BLaER1 treated with 17β-estradiol and CSF1 and Interleukin-3, amounts not matched to agents 10 nM and 100 nM (cell line): ENCODE measurements around the gene TMEM217.

Source experiments
- H3K27ac ChIP-seq, 11 experiments: shearing (Covaris generic); formaldehyde crosslinking; 2 replicates each; pipeline ENCODE4 v1.8.1; 2022
- H3K27me3 ChIP-seq, 11 experiments: shearing (Covaris generic); formaldehyde crosslinking; 2 replicates each; pipeline ENCODE4 v1.8.1; 2022
- H3K36me3 ChIP-seq, 11 experiments: shearing (Covaris generic); formaldehyde crosslinking; 2 replicates each; pipeline ENCODE4 v1.8.1; 2022
- H3K4me1 ChIP-seq, 10 experiments: shearing (Covaris generic); formaldehyde crosslinking; 2 replicates each; pipeline ENCODE4 v1.8.1; 2022
- H3K4me2 ChIP-seq, 11 experiments: shearing (Covaris generic); formaldehyde crosslinking; 2 replicates each; pipeline ENCODE4 v1.8.1; 2022
- H3K4me3 ChIP-seq, 10 experiments: shearing (Covaris generic); formaldehyde crosslinking; 2 replicates each; pipeline ENCODE4 v1.8.1; 2022
- H3K9ac ChIP-seq, 11 experiments: shearing (Covaris generic); formaldehyde crosslinking; 2 replicates each; pipeline ENCODE4 v1.8.1; 2022
- H3K9me3 ChIP-seq, 11 experiments: shearing (Covaris generic); formaldehyde crosslinking; replicated peaks in 1 of 11; 2 replicates each; pipeline ENCODE4 v1.8.1; 2022
- H4K20me1 ChIP-seq, 11 experiments: shearing (Covaris generic); formaldehyde crosslinking; 2 replicates each; pipeline ENCODE4 v1.8.1; 2022
- Cebpa-rat ChIP-seq, 11 experiments: shearing (Covaris generic); IDR thresholded peaks; 2 replicates each; pipeline ENCODE4 v1.8.1; 2022

TMEM217 gene

GRCh38 chr6:37174196-37174514 lies 83.8 kb downstream of the TMEM217 start:
- Histone ChIP-seq H3K36me3 (peaks cover 26 to 66% (median 54%) of the 10 kb centered on the region in 11 experiments), H3K9ac (peak overlapping the region; percentile 89 to 99 (median 95); a peak in 19 of 22 replicates), H3K9me3 (peaks cover 0 to 11% (median 0%) of the 10 kb centered on the region in 11 experiments; a peak in 3 of 22 replicates), H4K20me1 (peaks cover 0 to 29% (median 18%) of the 10 kb centered on the region in 11 experiments; a peak in 14 of 22 replicates), H3K27ac (peak overlapping the region; percentile 64 to 97 (median 91)), H3K4me2 (peak overlapping the region in 10 of 11 experiments; percentile 92 to 99 (median 95); a peak in 20 of 22 replicates), H3K4me3 (peak overlapping the region in 8 of 10 experiments; percentile 84 to 99 (median 97); a peak in 13 of 20 replicates), H3K4me1 (peaks cover 44 to 71% (median 68%) of the 10 kb centered on the region in 10 experiments), H3K27me3 (peaks cover 0 to 16% (median 6%) of the 10 kb centered on the region in 11 experiments; a peak in 10 of 22 replicates)
- TF ChIP-seq Cebpa-rat (IDR thresholded peaks at IDR 0.05), result no peak

- Histone ChIP-seq H4K20me1 (peaks cover 0 to 29% (median 18%) of the 10 kb centered on the region in 11 experiments; a peak in 14 of 22 replicates), H3K9ac (peak overlapping the region; percentile 89 to 99 (median 95); a peak in 21 of 22 replicates), H3K4me1 (peaks cover 43 to 76% (median 70%) of the 10 kb centered on the region in 10 experiments), H3K4me2 (peak overlapping the region; percentile 92 to 99 (median 95)), H3K9me3 (peaks cover 0 to 11% (median 0%) of the 10 kb centered on the region in 11 experiments; a peak in 3 of 22 replicates), H3K4me3 (peak overlapping the region in 8 of 10 experiments; percentile 84 to 99 (median 97); a peak in 15 of 20 replicates), H3K36me3 (peaks cover 26 to 66% (median 54%) of the 10 kb centered on the region in 11 experiments), H3K27me3 (peaks cover 0 to 16% (median 6%) of the 10 kb centered on the region in 11 experiments; a peak in 10 of 22 replicates), H3K27ac (peak overlapping the region; percentile 64 to 97 (median 91))
- TF ChIP-seq Cebpa-rat (IDR thresholded peaks at IDR 0.05), result no peak
Observed at GRCh38 chr6:37173493-37174195, 84.3 kb downstream of the TMEM217 start.

- TF ChIP-seq Cebpa-rat (IDR thresholded peaks at IDR 0.05), result no peak
- H3K9me3 ChIP-seq, result peaks cover 0 to 11% (median 0%) of the 10 kb centered on the region in 11 experiments; a peak in 3 of 22 replicates
- H3K9ac ChIP-seq, result peak overlapping the region; percentile 89 to 99 (median 95)
- H3K4me1 ChIP-seq, result peaks cover 43 to 80% (median 70%) of the 10 kb centered on the region in 10 experiments
- H3K27me3 ChIP-seq, result peaks cover 0 to 16% (median 6%) of the 10 kb centered on the region in 11 experiments; a peak in 10 of 22 replicates
- peak overlapping the region; percentile 84 to 99 (median 94); a peak in 19 of 20 replicates for H3K4me3 ChIP-seq
- H3K36me3 ChIP-seq, result peaks cover 26 to 66% (median 54%) of the 10 kb centered on the region in 11 experiments
- peaks cover 0 to 29% (median 18%) of the 10 kb centered on the region in 11 experiments; a peak in 14 of 22 replicates for H4K20me1 ChIP-seq
- peak overlapping the region; percentile 64 to 97 (median 91) for H3K27ac ChIP-seq
- peak overlapping the region; percentile 92 to 99 (median 95) for H3K4me2 ChIP-seq
Observed at GRCh38 chr6:37172912-37173492, 84.9 kb downstream of the TMEM217 start.

- Histone ChIP-seq H3K27ac (peak overlapping the region; percentile 83 to 97 (median 91)), H3K4me1 (peaks cover 42 to 72% (median 62%) of the 10 kb centered on the region in 10 experiments), H3K9ac (peak overlapping the region; percentile 89 to 99 (median 95)), H3K9me3 (peaks cover 0 to 11% (median 0%) of the 10 kb centered on the region in 11 experiments; a peak in 3 of 22 replicates), H4K20me1 (peaks cover 0 to 29% (median 18%) of the 10 kb centered on the region in 11 experiments; a peak in 14 of 22 replicates), H3K4me3 (peak overlapping the region; percentile 84 to 99 (median 94)), H3K27me3 (peaks cover 0 to 16% (median 6%) of the 10 kb centered on the region in 11 experiments; a peak in 10 of 22 replicates), H3K36me3 (peaks cover 26 to 66% (median 54%) of the 10 kb centered on the region in 11 experiments), H3K4me2 (peak overlapping the region; percentile 92 to 99 (median 95))
- no peak for TF ChIP-seq Cebpa-rat (IDR thresholded peaks at IDR 0.05)
Observed at GRCh38 chr6:37171970-37172812, 85.8 kb downstream of the TMEM217 start.

DNA sequence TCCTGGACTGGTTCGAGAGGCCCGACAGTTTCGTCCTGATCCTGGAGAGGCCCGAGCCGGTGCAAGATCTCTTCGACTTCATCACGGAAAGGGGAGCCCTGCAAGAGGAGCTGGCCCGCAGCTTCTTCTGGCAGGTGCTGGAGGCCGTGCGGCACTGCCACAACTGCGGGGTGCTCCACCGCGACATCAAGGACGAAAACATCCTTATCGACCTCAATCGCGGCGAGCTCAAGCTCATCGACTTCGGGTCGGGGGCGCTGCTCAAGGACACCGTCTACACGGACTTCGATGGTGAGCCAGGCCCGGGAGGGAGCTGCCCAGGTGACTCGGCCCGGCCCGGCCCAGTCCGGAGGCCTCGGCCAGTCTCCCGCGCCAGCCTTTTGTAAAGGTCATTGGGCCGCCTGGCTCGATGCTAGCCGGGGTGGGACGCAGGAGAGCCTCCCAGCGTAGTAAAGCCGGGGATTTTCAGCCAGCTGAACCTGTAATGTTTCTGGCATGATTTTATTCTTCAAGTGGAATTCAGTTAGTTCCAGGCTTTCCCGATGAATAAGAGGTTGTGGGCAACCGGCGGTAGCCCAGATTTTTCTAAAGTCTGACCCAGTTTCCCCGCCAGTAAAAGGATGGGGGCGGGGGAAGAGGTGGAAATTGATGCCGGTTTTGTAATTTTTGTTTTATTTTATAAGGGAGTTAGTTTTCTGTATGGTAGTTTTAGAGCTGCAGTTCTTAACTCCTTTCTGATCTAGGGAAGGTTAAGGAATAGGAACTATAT lies 86.6 kb downstream of the TMEM217 start:
- Histone ChIP-seq H3K9me3 (peaks cover 0 to 11% (median 0%) of the 10 kb centered on the region in 11 experiments; a peak in 3 of 22 replicates), H3K4me2 (peak overlapping the region; percentile 32 to 99 (median 95); a peak in 21 of 22 replicates), H4K20me1 (peaks cover 0 to 29% (median 18%) of the 10 kb centered on the region in 11 experiments; a peak in 14 of 22 replicates), H3K9ac (peak overlapping the region; percentile 89 to 99 (median 95)), H3K27me3 (peaks cover 0 to 16% (median 6%) of the 10 kb centered on the region in 11 experiments; a peak in 10 of 22 replicates), H3K36me3 (peaks cover 26 to 63% (median 52%) of the 10 kb centered on the region in 11 experiments), H3K4me3 (peak overlapping the region; percentile 84 to 99 (median 94)), H3K4me1 (peaks cover 34 to 64% (median 54%) of the 10 kb centered on the region in 10 experiments), H3K27ac (peak overlapping the region; percentile 83 to 97 (median 91))
- TF ChIP-seq Cebpa-rat (IDR thresholded peaks at IDR 0.05), result no peak

DNA sequence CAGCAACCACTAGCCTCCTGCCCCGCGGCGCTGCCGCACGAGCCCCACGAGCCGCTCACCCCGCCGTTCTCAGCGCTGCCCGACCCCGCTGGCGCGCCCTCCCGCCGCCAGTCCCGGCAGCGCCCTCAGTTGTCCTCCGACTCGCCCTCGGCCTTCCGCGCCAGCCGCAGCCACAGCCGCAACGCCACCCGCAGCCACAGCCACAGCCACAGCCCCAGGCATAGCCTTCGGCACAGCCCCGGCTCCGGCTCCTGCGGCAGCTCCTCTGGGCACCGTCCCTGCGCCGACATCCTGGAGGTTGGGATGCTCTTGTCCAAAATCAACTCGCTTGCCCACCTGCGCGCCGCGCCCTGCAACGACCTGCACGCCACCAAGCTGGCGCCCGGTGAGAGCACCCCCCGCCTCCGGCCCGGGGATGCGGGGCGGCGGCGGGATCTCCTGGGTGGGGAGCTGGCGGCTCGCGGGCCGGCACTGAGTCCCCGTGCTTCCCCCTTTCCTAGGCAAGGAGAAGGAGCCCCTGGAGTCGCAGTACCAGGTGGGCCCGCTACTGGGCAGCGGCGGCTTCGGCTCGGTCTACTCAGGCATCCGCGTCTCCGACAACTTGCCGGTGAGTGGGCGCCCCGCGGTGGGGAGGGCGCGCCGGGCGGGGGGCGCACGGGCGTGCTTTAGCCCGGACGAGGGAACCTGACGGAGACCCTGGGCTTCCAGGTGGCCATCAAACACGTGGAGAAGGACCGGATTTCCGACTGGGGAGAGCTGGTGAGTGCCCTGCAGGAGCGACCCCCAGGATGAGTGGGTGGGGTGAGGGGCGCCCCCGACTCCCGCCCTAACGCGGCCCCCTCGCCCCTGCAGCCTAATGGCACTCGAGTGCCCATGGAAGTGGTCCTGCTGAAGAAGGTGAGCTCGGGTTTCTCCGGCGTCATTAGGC lies 87.4 kb downstream of the TMEM217 start:
- Histone ChIP-seq H3K4me1 (peaks cover 26 to 55% (median 46%) of the 10 kb centered on the region in 10 experiments), H3K9ac (peak overlapping the region; percentile 89 to 99 (median 95)), H4K20me1 (peaks cover 0 to 29% (median 18%) of the 10 kb centered on the region in 11 experiments; a peak in 14 of 22 replicates), H3K27me3 (peaks cover 0 to 16% (median 6%) of the 10 kb centered on the region in 11 experiments; a peak in 10 of 22 replicates), H3K27ac (peak overlapping the region; percentile 83 to 97 (median 91)), H3K4me2 (peak overlapping the region; percentile 32 to 99 (median 95); a peak in 21 of 22 replicates), H3K4me3 (peak overlapping the region; percentile 84 to 99 (median 94)), H3K36me3 (peaks cover 26 to 54% (median 43%) of the 10 kb centered on the region in 11 experiments), H3K9me3 (peaks cover 0 to 11% (median 0%) of the 10 kb centered on the region in 11 experiments; a peak in 3 of 22 replicates)
- no peak for TF ChIP-seq Cebpa-rat (IDR thresholded peaks at IDR 0.05)
